Activated CD4-positive, CD25-positive, alpha-beta regulatory T cell treated with anti-CD3 and anti-CD28 coated beads, Interleukin-2, amount 50 U/mL, for 72 hours (primary cell): ENCODE measurements around the gene CALM1.

Experiments
- DNase-seq: peaks from one replicate; pipeline ENCODE4 v3.0.0; 2021

CALM1 gene

DNA sequence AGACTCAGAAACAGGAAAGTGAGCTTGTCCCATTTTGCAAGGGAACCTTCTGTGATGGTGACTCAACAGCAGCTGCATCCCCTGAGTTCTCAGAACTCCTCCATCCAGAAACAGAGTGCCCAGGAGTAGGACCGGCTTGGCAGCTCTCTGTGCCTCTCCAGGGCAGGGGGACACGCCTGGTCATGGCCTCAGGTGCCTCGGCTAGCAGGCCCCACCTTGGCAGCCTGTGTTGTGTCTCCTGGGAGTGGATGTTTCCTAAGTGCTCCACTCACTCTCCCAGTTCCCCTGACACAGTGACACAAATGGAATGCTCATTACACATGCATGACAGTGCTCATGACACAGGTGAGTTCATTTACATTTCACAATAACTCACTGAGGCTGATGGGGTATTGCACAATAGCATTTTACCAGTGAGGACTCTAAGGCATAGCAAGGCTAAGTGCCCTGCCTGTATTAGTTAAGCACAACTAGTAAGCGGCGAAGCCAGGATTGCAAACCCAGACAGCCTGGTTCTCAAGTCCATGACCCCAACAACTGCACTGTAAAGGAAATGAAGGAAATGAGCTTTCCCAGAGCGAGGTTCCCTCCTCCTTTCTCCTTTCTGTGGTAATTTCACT is 47.4 kb downstream of the CALM1 start:
- no peak for DNase-seq

DNA sequence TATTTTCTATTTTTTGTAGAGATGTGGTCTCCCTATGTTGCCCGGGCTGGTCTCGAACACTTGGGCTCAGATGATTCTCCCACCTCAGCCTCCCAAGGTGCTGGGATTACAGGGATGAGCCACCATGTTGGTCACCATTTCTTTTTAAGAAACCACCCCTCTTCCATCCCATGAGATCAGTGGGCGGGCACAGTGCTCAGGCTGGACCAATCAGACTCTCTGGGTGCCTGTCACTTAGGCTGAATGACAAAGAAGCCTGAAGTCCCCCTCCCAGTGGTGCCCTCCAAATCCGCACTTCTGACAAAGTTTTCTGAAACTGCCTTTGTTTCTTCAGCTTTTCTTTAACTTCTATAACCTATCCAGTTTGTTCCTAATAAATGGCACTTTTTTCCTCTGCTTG is 48.2 kb downstream of the CALM1 start:
- no peak for DNase-seq

DNA sequence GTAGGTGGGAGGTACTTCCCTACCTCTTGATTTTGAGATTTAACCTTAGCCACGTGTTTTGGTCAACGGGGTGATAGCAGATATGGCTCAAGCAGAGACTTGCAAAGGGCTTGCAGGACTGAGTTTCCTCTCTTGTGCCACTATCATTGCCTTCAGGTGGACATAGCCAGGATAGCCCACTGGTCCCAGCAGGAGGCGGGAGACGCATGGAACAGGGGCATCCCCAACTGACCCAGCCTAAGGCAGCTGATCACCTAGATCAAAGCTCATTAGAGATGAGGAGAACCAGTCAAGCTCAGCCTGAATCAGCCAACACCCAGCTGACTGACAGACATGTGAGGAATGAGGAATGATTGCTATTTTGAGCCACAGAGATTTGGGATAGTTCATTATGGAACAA is 49.6 kb downstream of the CALM1 start:
- no peak for DNase-seq

DNA sequence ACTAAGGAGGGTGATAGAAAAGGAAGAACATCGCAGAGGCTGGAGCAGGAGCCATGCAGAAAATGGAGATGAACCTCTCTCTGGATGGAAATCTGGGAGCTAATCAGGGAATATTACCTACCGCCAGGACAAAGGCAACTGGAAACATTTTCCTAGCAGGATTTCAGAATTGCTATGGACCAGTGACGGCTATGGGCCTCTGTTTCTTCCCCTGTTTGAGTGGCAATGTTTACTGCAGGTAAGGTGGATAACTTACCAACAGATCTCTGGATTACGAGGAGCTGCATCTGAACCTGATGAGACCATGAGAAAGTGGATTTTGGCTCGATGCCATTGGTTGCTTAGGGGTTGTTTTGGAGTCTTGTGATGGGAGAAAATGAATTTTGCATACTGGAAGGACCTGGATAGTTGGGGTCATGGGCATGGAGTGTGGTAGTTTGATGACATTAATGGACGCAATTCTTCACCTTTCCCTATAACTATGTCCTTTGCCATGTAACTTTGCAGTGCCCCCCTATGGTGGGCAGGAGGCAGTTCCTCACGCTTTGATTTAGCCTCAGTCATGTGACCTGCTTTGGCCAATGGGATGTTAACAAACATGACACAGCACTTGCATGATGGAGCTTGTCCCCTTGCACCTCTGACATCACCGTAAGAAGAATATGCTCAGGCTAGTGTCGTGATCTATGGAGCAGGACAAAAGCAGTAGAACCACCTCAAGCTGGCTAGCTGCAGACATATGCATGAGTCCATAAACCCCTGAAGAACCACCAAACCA is 51.1 kb downstream of the CALM1 start:
- DNase-seq = no peak

DNA sequence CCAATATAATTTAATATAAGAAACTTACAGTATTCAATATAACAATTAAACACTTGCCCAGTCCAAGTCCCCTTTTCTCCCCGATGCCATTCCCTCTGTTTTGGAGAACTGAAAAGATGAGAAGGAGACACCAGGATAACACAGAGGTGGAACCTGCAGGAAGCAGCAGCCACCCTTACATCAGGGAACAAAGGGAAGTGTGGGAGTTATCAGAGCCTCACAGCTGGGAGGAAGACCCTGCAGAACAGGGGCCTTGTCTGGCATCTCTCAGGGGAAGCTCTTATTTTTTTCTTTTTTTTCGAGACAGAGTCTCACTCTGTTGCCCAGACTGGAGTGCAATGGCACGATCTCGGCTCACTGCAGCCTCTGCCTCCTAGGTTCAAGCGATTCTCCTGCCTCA is 52.6 kb downstream of the CALM1 start:
- DNase-seq = no peak

DNA sequence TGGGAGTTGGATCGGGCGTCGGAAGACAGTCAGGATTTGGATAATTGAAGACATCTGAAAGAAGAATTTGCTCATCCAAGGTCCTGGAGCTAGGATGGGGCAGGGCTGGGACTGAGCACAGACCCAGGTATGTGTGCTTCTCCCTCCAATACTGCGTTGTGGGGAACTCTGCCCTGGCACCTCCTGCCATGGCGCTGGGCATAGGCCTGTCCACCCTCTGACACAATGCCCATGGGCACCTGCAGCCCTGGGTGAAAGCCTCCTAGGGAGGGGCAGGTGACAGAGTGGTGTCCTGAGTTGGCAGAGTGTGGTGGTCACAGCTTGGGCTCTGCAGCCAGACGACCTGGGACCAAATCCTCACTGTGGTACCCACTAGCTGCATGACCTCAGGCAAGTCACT is 53.3 kb downstream of the CALM1 start:
- DNase-seq = no peak

DNA sequence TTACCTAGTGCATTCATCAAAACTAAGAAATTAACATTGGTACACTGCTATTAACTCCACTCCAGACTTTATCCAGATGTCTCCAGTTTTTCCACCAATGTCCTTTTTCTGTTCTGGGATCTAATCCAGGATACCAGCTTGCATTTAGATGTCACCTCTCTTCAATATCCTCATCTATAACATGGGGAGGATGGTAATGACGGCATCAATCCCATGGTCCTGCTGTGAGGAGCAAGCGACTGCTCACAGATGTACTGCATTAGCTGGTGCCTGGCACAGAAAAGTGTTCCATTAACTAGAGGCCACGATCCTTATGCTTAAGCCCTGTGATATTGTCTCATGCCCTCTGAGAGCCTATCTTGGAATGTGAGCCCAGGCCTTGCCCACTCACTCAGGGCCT is 53.8 kb downstream of the CALM1 start:
- DNase-seq = no peak

DNA sequence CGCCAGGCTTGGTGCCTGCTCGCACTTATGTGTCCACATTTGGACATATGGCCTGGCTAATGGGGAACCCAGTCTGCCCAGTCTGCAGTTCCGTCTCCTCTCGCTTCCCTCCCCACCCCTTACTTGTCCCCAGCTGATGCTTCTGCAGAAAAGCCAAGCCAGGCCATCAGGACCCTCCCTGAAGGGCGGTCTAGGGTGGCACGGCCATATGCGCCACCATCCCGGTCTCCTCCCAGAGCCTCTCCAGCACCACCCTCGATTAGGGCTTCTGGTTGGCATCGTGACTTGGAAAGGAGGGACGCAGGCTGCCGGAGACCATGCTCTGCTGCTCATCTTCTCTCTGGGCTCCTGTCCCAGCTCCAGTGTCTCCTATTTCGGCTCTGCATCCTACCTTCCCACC is 54.6 kb downstream of the CALM1 start:
- DNase-seq = no peak

DNA sequence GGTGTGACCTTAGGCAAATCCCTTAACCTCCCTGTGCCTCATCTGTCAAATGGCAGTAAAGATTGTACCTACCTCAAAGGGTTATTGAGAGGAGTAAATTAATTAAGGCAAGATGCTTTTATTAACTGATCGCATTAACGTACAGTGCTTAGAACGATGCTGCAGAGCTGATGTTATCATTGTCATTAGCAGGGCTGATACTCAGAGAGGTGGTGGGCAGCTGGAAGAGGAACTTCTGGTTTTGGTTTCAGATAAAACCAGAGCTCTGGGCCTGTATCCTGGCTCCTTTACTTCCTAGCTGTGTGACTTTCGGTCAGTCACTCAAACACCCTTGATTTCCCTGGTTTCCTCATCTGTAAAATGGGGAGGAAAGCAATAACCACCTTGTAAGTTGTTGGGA is 55.1 kb downstream of the CALM1 start:
- no peak for DNase-seq

DNA sequence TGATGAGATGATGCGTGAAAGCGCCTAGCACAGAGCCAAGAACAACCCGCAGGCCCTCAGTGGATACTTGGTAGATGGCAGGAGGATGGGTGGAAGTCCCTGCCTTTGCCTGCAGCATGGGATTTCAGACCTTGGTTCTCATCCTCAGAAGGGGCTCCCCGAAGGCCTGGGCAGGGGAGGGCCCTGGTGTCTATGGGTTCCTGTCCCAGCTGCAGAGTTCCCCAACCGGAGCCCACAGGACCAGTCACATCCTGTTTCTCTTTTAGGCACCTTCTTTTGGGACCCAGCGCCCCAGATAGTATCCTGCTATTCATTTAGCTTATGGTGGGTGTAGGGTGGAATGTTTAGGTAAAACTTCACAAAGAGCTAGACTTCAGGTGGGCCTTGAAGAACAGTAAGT is 55.5 kb downstream of the CALM1 start:
- no peak for DNase-seq

DNA sequence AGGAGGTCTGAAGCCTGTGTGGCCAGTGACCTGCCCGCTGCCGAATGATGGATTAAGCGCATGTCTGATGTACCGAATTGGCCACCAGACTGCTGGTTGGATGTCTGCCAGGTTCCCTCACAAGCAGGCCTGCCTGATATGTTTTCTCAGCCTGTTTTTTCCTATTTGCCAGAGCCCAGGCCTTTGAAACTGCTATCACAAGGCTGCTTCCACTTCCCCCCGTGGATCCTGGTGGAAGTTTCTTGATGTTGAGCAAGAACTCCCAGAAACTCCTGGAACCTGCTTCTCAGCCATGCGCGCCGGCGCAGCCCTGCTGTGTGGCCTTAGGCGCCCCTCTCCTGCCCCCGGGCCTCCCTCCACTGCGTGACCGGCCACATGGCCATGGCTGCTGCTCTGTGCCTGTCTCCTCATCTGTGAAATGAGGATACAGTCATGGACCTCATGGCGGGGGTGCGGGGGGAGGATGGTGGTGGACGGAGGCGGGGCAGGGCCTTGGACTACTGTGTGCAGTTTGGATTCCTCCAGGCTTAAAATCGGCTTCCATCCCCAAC is 56.6 kb downstream of the CALM1 start:
- DNase-seq = no peak

DNA sequence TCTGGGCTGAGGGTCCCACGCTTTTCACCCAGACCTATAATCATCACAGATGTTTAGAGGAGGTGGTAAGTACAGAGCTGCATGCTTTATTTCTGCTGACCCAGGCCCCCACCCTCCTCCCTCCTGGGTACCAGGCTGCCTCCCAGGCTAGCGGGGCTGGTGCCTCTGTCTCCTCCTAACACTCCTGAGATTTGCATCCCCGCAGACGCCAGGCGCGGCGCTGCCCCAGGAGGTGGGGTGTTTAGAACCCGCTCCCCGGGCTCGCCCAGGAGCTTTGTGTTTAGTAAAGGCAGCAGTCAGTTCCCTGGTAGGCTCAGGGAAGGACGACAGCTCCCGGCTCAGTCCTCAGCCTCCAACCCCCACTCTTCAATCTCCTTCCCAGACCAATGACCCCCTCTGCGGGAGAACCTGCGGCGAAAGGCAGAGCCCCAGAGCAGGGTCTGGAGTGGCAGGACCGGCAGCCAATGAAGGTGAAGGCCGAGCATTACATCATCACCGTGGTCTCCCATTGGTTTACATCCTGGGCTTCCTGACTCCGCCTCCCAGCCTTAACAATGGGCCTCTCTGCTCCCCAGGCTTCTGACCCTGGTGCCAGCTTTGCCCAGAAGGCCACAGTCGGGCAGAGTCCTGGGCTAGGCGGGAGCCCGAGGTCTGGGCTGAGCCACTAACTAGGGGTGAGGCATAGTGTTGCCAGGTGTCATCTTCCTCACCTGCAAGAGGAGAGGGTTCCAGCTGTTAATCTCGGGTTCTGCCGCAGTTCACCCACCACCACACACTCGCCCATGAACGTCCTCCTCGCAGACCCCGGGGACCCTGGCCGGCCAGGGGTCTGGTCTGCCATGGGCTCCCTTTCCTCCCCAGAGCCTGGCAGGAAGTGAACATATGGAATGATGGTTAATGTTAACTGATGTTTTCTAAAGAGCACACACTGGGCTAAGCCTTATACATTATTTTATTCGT is 57.5 kb downstream of the CALM1 start:
- DNase-seq = no peak

DNA sequence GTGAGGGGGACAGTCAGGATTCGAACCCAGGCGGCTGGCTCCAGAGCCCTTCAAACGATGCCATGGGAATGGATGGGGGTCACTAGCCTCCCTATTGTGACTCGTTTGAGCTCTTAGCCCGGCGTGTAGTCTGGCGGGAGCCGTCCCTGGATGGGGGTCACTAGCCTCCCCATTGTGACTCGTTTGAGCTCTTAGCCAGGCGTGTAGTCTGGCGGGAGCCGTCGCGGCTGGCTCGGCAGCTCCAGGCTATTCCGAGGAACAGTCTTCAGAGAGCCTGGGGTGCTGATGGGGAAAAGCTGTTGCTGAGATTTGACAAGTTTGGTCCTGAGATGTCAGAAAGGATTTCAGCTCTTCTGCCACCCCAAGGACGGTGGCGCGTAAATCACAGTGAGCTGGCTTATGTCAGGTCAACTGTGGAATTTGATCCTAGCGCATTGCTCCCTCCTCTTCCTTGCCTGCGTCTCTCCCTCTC is 58.3 kb downstream of the CALM1 start:
- no peak for DNase-seq

DNA sequence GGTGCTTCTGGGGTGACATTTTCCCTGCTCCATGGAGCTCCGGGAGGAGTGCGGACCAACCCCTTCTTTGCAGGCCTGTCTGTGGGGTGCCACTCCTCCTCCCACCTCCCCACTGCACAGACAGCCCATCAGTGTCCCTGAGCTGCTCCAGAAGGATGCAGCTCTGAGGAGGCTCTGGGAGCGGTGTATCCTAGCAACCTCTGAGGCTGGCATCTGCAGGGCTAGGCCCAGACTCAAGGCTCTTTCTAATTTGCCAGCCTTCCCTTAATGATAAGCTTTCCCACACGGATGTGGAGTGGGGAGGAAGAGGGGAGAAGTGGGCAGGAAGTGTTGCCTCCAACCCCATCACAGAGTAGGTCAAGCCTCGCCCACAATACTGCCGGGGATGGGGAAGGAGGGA is 59.7 kb downstream of the CALM1 start:
- DNase-seq = no peak

DNA sequence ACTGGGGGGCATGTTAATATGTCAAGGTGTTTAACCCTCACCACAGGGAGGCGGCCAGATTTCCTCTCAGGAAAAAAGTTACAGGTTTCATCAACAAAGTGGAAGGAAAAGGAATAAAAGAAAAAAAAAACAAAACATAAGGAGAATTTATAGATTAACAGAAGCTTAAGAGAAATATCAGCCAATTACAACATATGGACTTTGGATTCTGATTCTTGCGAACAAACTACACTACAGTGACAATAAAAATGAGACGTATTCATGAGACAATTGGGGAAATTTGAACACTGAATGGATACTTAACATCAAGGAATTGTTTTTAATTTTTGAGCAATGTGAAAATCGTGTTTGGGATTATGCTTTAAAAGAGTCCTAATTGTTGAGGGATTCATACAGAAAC is 60.4 kb downstream of the CALM1 start:
- no peak for DNase-seq
